GM18511 (cell line): ENCODE measurements around the gene F3.

Experiments used
- ATAC-seq: cut with Tn5 transposase; IDR thresholded peaks from one replicate; pipeline ENCODE4 v1.9.1; 2021; ENCODE audit warnings: mild to moderate bottlenecking, moderate library complexity; ENCODE audit not compliant: unreplicated experiment

F3 gene

GRCh38 chr1:94553323-94553730 is 11.8 kb upstream of the F3 start:
- ATAC-seq = no peak

- no peak for ATAC-seq
Measured at GRCh38 chr1:94552071-94552586, 10.6 kb upstream of the F3 start.

- no peak for ATAC-seq
Measured at GRCh38 chr1:94551449-94551848, 9.9 kb upstream of the F3 start.

- ATAC-seq = no peak
Measured at GRCh38 chr1:94550800-94551241, 9.3 kb upstream of the F3 start.

- ATAC-seq = no peak
Measured at GRCh38 chr1:94550396-94550795, 8.8 kb upstream of the F3 start.

- no peak for ATAC-seq
Measured at GRCh38 chr1:94549706-94550105, 8.1 kb upstream of the F3 start.

GRCh38 chr1:94544706-94545490 is 3.3 kb upstream of the F3 start:
- no peak for ATAC-seq

GRCh38 chr1:94543893-94544635 is 2.5 kb upstream of the F3 start:
- ATAC-seq = no peak

GRCh38 chr1:94543001-94543400 is 1.4 kb upstream of the F3 start:
- ATAC-seq = no peak

- peak; percentile 27 for ATAC-seq
Measured at GRCh38 chr1:94542088-94542870, 720 bp upstream of the F3 start.

- ATAC-seq = peak; percentile 3
Measured at GRCh38 chr1:94540440-94541245, 916 bp downstream of the F3 start.

- no peak for ATAC-seq
Measured at GRCh38 chr1:94539496-94539895, 2.1 kb downstream of the F3 start.

GRCh38 chr1:94538243-94538827 is 3.2 kb downstream of the F3 start:
- ATAC-seq = no peak

GRCh38 chr1:94537254-94537653 is 4.3 kb downstream of the F3 start:
- ATAC-seq = no peak

GRCh38 chr1:94535879-94536278 is 5.7 kb downstream of the F3 start:
- no peak for ATAC-seq

- ATAC-seq = no peak
Measured at GRCh38 chr1:94535095-94535494, 6.5 kb downstream of the F3 start.

GRCh38 chr1:94532077-94532476 is 9.5 kb downstream of the F3 start:
- no peak for ATAC-seq

GRCh38 chr1:94531664-94532063 is 9.9 kb downstream of the F3 start:
- ATAC-seq = no peak

- ATAC-seq = no peak
Measured at GRCh38 chr1:94530373-94530878, 11.1 kb downstream of the F3 start.

GRCh38 chr1:94529416-94529815 is 12.1 kb downstream of the F3 start:
- ATAC-seq = no peak
